HG02943 (cell line): ENCODE measurements around the gene ABHD6.

Source experiments
- ATAC-seq: cut with Tn5 transposase; IDR thresholded peaks from one replicate; pipeline ENCODE4 v1.9.1; 2021; ENCODE audit warnings: mild to moderate bottlenecking, low read depth, moderate library complexity; ENCODE audit not compliant: unreplicated experiment

The ABHD6 gene

GRCh38 chr3:58307639-58308215, 70.1 kb downstream of the ABHD6 start:
- no peak for ATAC-seq

- no peak for ATAC-seq
These were observed 71.1 kb downstream of the ABHD6 start for GRCh38 chr3:58308728-58309127.

GRCh38 chr3:58317811-58318210, 80.2 kb downstream of the ABHD6 start:
- no peak for ATAC-seq

- ATAC-seq: no peak
These were observed 84.2 kb downstream of the ABHD6 start for GRCh38 chr3:58321791-58322190.

- ATAC-seq: no peak
These were observed 85.2 kb downstream of the ABHD6 start for GRCh38 chr3:58322793-58323192.

GRCh38 chr3:58323529-58324390, 86.2 kb downstream of the ABHD6 start:
- no peak for ATAC-seq

- no peak for ATAC-seq
These were observed 87.1 kb downstream of the ABHD6 start for GRCh38 chr3:58324391-58325390.

- no peak for ATAC-seq
These were observed 88.0 kb downstream of the ABHD6 start for GRCh38 chr3:58325525-58325992.

- ATAC-seq: no peak
These were observed 88.8 kb downstream of the ABHD6 start for GRCh38 chr3:58326267-58326900.

- ATAC-seq: no peak
These were observed 91.7 kb downstream of the ABHD6 start for GRCh38 chr3:58329150-58329921.

GRCh38 chr3:58329922-58330413, 92.4 kb downstream of the ABHD6 start:
- ATAC-seq: no peak

GRCh38 chr3:58331593-58332152, 94.1 kb downstream of the ABHD6 start:
- ATAC-seq: no peak

- ATAC-seq: peak; percentile 70
These were observed 95.1 kb downstream of the ABHD6 start, which contains the start of gene PXK for GRCh38 chr3:58332575-58333188. Gene PXK, plus strand, starts transcription at chr3:58332892. Its CDS starts 97 bp downstream, at chr3:58332989.

- peak; percentile 33 for ATAC-seq
These were observed 95.8 kb downstream of the ABHD6 start for GRCh38 chr3:58333206-58334012.

- no peak for ATAC-seq
These were observed 96.4 kb downstream of the ABHD6 start for GRCh38 chr3:58334013-58334321.

GRCh38 chr3:58334506-58334884, 96.9 kb downstream of the ABHD6 start:
- no peak for ATAC-seq

GRCh38 chr3:58335652-58335947, 98.0 kb downstream of the ABHD6 start:
- no peak for ATAC-seq
